Measurements from ENCODE around the gene ZNF599.
"Not testable (repeated sequence)": the region's sequence is repeated elsewhere in the genome, so short reads cannot be mapped to it uniquely, and the experiment has no call there.

Gene ZNF599

GRCh38 chr19:34772697-34773554, at the start of gene ZNF599:
ZNF599 (minus strand) TSS chr19:34773215; CDS start chr19:34772841, 374 bp downstream.
- peak; percentile 51 to 79 for DNase-seq

GRCh38 chr19:34818270-34818669, 45.3 kb upstream of the ZNF599 start:
- DNase-seq, result no peak

DNA sequence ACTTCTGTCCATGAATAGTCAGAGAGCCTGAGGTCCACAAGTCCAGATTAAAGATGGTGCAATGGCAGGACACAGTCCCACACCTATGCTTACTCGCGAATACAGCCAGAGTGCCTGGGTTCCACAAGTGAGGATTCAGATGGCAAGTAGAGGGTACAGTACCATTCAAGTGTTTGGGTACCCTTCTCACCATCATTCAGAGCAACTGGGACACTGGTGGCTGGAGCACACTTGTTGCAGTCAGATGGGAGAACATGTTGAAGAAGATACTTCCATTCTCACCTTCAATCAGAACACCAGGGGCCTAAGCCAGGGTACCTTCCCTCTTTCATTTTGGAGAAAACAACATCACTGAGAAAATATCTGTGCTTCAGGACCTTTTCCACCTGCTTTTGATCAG, 43.7 kb upstream of the ZNF599 start:
- DNase-seq, result no peak

GRCh38 chr19:34808566-34808965, 35.6 kb upstream of the ZNF599 start:
- DNase-seq, result no peak

- DNase-seq, result no peak
Observed at GRCh38 chr19:34806976-34807860, 34.2 kb upstream of the ZNF599 start.

DNA sequence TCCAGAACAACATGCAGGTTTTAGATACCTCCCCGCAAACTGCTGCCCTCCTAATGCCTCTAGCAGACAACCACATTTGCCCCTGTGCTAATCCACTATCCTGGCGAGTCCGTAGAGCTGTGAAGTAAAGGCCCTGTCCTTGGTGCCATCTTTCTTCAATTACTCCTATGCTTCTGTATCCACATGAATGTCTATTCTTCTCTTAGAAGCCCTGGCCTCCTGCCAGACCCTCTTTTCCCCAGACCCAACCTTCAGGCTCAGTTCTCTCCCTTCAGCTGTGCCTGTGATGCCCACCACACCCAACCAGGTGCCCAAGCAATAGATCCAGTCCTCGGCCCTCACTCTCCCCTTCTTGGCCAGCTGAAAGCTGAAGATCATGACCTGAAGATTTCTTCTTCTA, 31.1 kb upstream of the ZNF599 start:
- DNase-seq, result no peak

GRCh38 chr19:34796953-34797352, 23.9 kb upstream of the ZNF599 start:
- not testable (repeated sequence) for DNase-seq

GRCh38 chr19:34794066-34794960, 21.3 kb upstream of the ZNF599 start:
- DNase-seq, result no peak

- no peak for DNase-seq
Observed at GRCh38 chr19:34793565-34793964, 20.6 kb upstream of the ZNF599 start.

DNA sequence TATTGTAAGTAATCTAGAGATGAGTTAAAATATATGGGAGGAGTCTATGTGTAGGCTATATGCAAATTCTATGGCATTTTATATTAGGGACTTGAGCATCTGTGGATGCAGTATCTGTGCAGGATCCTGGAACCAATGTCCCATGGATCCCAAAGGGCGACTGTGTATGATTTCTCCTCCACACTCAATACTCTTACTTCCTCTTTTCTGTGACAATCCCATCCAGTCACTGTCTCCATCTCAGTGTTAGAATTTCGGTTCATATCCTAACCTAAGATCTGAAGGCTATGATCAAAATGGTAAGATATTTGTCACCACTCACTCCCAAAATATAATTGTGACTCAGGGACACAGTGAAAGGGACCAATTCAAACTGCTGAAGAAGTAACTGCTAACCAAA, 15.1 kb upstream of the ZNF599 start:
- no peak for DNase-seq

DNA sequence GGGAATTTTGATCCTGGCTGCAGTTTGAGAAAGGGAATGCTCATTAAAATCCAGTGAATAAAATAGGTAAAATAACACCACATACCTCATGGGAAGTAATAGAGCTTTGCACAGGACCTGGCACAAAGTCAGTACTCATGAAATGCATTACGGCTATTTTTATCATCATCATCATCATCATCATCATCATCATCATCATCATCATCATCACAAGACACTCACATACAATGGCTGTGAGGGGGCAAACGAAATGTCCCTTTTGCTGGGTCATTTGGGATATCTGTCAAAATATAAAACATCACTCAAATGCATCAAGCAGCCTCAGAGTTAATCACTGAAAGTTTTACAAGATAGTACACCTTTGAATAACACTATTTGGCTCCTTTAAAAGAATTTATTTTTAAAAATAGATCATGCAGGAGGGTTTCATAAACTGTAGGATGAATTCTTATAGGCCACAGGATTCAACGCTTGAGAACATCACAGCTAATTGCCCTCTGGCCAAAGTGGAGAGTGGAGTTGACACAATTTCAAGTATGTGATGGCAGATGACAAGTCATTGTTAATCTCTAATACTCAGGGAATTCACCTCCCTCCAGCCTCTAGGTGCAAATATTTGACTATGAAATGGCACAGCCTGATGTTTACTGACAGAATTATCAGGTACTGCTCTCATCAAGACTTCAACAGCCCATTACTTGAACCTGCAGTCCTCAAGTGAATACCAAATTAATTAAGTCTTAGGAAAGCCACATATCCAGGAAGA, 14.2 kb upstream of the ZNF599 start:
- no peak for DNase-seq

GRCh38 chr19:34786236-34786635, 13.2 kb upstream of the ZNF599 start:
- DNase-seq, result no peak

GRCh38 chr19:34779652-34780051, 6.6 kb upstream of the ZNF599 start:
- DNase-seq, result no peak

GRCh38 chr19:34778342-34778741, 5.3 kb upstream of the ZNF599 start:
- no peak for DNase-seq

- no peak for DNase-seq
Observed at GRCh38 chr19:34774857-34775256, 1.8 kb upstream of the ZNF599 start.

- DNase-seq, result no peak
Observed at GRCh38 chr19:34773555-34773864, 495 bp upstream of the ZNF599 start.

- no peak for DNase-seq
Observed at GRCh38 chr19:34767951-34768350, 5.1 kb downstream of the ZNF599 start.

DNA sequence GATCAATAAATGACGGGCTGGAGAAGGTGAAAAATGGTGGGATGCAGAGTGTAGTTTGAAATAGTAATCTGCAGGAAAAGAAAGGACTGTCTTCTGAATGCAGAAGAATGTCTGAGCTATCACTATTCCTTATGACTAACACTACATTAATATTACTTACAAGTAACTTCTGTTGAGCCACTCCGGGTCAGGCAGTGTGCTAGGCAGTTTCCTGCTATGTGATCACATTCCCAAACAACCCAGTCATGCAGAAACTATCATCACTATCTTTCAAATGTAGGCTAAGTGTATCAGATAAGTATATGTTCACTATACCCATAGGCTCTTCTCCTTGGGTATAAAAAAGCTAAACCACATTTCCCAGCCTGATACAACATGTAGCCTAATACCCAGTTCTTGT, 6.6 kb downstream of the ZNF599 start:
- DNase-seq, result no peak

DNA sequence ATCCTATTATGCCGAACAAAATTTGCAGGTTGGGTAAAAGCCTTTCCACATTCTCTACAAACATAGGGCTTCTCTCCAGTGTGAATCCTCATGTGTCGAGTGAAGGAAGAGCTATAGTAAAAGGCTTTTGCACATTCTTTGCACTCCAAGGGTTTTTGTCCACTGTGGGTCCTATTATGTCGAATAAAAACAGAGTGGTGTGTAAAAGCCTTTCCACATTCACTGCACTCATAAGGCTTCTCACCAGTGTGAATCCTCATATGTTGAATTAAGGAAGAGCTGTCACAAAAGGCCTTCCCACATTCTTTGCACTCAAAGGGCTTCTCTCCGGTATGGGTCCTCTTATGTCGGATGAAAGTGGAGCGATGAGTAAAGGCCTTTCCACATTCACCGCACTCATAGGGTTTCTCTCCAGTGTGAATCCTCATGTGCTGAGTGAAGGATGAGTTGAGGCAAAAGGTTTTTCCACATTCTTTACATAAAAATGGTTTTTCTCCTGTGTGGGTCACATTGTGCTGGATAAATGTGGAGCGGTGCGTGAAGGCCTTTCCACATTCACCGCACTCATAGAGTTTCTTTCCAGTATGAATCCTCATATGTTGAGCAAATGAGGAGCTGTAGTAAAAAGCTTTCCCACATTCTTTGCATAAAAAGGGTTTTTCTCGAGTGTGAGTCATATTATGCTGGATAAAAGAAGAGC, 13.6 kb downstream of the ZNF599 start:
- DNase-seq, result no peak

GRCh38 chr19:34757441-34757840, 15.6 kb downstream of the ZNF599 start:
- DNase-seq, result no peak

DNA sequence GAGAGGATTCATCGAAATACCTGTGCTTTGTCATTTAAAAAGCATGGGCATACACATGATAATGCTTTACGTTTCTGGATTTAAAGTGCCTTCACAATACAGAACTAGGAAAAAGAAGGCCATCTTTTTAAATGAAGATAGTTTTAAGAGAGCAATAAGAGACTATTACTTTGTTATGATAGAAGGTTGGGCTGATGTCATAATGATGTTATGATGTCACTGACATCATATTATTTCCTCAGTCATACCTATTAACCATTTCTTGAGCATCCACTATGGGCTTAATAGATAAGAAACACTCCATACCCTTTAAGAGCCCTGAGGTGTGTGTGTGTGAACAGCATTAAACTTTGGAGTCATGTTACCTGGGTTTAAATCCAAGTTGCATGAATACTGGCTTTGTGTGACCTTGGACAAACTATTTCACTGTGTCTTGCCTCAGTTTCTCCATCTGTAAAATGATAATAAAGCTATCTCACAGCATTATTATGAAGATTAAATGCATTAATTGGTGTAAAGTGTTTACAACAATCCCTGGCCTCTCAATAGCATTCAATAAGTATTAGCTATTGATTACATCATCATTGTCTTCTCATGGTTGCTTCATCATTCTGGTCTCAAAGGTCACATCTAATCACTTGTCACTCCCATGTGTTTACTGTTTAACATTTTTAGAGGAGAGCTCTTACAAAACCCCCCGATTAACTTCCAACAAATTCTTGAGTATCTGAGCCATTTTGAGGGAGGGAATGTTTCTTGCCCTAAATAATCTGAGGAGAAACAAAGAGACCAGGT, 27.9 kb downstream of the ZNF599 start:
- no peak for DNase-seq
